HEK293T (cell line): ENCODE measurements around the gene CHTF18.

ENCODE experiments used
- BHLHE40 ChIP-seq: fragments of 450-650 bp; IDR thresholded peaks from 2 replicates; pipeline ENCODE4 v1.6.1; 2016; ENCODE audit warnings: mild to moderate bottlenecking, moderate library complexity, borderline replicate concordance
- ELF4 ChIP-seq: fragments of 450-650 bp; IDR thresholded peaks from 2 replicates; pipeline ENCODE4 v1.6.1; 2017; ENCODE audit warnings: antibody characterized with exemption
- FOXK2 ChIP-seq: fragments of 450-650 bp; IDR thresholded peaks from 2 replicates; pipeline ENCODE4 v1.6.1; 2016; ENCODE audit warnings: mild to moderate bottlenecking
- FOXM1 ChIP-seq: fragments of 450-650 bp; IDR thresholded peaks from 2 replicates; pipeline ENCODE4 v1.6.1; 2017; ENCODE audit warnings: mild to moderate bottlenecking, borderline replicate concordance
- HDGF ChIP-seq: fragments of 450-650 bp; IDR thresholded peaks from 2 replicates; pipeline ENCODE4 v1.6.1; 2017; ENCODE audit warnings: antibody characterized with exemption, borderline replicate concordance
- L3MBTL2 ChIP-seq: fragments of 450-650 bp; conservative IDR thresholded peaks from 2 replicates; pipeline ENCODE4 v1.6.1; 2016; ENCODE audit warnings: mild to moderate bottlenecking
- NFRKB ChIP-seq: fragments of 450-650 bp; IDR thresholded peaks from 2 replicates; pipeline ENCODE4 v1.6.1; 2016; ENCODE audit warnings: mild to moderate bottlenecking, moderate library complexity
- SP1 ChIP-seq: fragments of 450-650 bp; IDR thresholded peaks from 2 replicates; pipeline ENCODE4 v1.6.1; 2017
- SUZ12 ChIP-seq: fragments of 450-650 bp; IDR thresholded peaks from 2 replicates; pipeline ENCODE4 v1.6.1; 2016; ENCODE audit warnings: mild to moderate bottlenecking
- TARDBP ChIP-seq: fragments of 450-650 bp; IDR thresholded peaks from 2 replicates; pipeline ENCODE4 v1.6.1; 2016
- ZNF384 ChIP-seq: fragments of 450-650 bp; IDR thresholded peaks from 2 replicates; pipeline ENCODE4 v1.6.1; 2016
- TF ChIP-seq, protein P1 (sequence below): fragments of 450-650 bp; IDR thresholded peaks from 2 replicates; pipeline ENCODE4 v1.6.1; 2016

- TF ChIP-seq HDGF: no peak
- no peak for TF ChIP-seq BHLHE40
- TF ChIP-seq NFRKB: no peak
- TF ChIP-seq, protein P1, sequence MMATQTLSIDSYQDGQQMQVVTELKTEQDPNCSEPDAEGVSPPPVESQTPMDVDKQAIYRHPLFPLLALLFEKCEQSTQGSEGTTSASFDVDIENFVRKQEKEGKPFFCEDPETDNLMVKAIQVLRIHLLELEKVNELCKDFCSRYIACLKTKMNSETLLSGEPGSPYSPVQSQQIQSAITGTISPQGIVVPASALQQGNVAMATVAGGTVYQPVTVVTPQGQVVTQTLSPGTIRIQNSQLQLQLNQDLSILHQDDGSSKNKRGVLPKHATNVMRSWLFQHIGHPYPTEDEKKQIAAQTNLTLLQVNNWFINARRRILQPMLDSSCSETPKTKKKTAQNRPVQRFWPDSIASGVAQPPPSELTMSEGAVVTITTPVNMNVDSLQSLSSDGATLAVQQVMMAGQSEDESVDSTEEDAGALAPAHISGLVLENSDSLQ: no peak
- no peak for TF ChIP-seq SUZ12
- TF ChIP-seq ZNF384: no peak
- no peak for TF ChIP-seq FOXM1
- no peak for TF ChIP-seq L3MBTL2
- TF ChIP-seq ELF4: no peak
- no peak for TF ChIP-seq SP1
- TF ChIP-seq FOXK2: no peak
- no peak for TF ChIP-seq TARDBP
Measured at GRCh38 chr16:741986-742629, 46.3 kb upstream of the CHTF18 start.
